ENCODE results near the gene ABCC12. TPM values are rescaled to one million over a fixed set of nuclear protein-coding genes. Genes with fewer than 3 reads are reported as not detected.

Gene ABCC12
- total and polyA plus RNA-seq, 10 of the 15 experiments (the other 5 are each of a cell fraction or from before 2014, with no cell fraction given): 0.02 to 0.03 (median 0.03) TPM; not detected in 6

DNA sequence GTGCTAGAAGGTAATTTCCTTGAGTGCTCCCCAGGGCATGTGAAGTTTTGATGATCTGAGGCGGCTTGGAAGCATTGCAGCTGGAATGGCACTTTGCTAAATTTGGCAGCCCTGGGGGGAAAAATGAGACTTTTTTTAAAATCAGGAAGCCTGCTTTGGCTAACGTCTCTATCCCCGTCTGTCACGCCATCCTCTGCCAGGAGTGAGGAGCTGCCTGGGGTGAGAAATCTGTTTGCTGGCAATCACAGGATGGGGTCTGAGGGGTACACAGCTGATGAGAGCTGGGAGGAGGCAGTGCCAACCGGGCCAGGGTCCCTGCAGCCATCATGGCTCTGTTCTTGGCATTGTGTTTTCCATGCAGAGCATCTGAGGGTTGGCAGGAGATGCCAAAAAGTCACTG is 2.0 kb downstream of the ABCC12 start:
- ChIA-PET CTCF (interaction anchor here (0.8 to 0.9 kb wide), 2 partner anchors 98 to 1012 kb away, joined by 3 read pairs; no protein-coding TSS in a partner anchor), POLR2A (no interaction called here), SMC1A (ENCODE audit: uncharacterized antibody, unreplicated experiment) (no interaction called here), RAD21 (ENCODE audit: unreplicated experiment) (no interaction called here)
- BruUV-seq (replicated peaks): no TSS peak
- no peak for DNase-seq (ENCODE audit: low read depth, low spot score)
- Histone ChIP-seq H3K4me2 (ENCODE audit: control insufficient read depth, insufficient read depth) (no peak overlapping the region), H3K9me3 (replicated peaks; ENCODE audit: control insufficient read depth, insufficient read depth, low read length) (no peaks in the 10 kb centered on the region), H2AFZ (ENCODE audit: control insufficient read depth, low read depth, low read length) (no peak overlapping the region), H3K9ac (ENCODE audit: control insufficient read depth, insufficient read depth, low read length) (no peak overlapping the region), H3K4me3 (no peak overlapping the region), H3K4me1 (ENCODE audit: control insufficient read depth, insufficient read depth, low read length) (peaks cover 4% of the 10 kb centered on the region; the same call in 1 of the 2 replicates), H3K27me3 (replicated peaks in 1 of 2; ENCODE audit: control insufficient read depth in 2 of 2, insufficient read depth in 2 of 2, low read length in 1 of 2) (no peaks in the 10 kb centered on the region; a peak in 1 of 4 replicates), H3K79me2 (ENCODE audit: control insufficient read depth, insufficient read depth, low read length) (no peaks in the 10 kb centered on the region), H3K36me3 (ENCODE audit: control insufficient read depth in 2 of 2, insufficient read depth in 2 of 2, low read length in 1 of 2) (no peaks in the 10 kb centered on the region), H4K20me1 (ENCODE audit: control insufficient read depth, insufficient read depth) (no peaks in the 10 kb centered on the region), H3K27ac (ENCODE audit: control insufficient read depth, insufficient read depth) (no peak overlapping the region)
- FAIRE-seq: no peak
- no peak for ATAC-seq
- 53% methylated on average over 5 of the region's 5 CpGs for WGBS (ENCODE audit: insufficient coverage, insufficient replicate concordance, low lambda C conversion rate, missing lambda C conversion rate)
- in situ Hi-C loops (cut with MboI): no loop called here
- intact Hi-C loops (cut with micrococcal nuclease; ENCODE audit: unreplicated experiment): no loop called here
- TF ChIP-seq, protein P1, sequence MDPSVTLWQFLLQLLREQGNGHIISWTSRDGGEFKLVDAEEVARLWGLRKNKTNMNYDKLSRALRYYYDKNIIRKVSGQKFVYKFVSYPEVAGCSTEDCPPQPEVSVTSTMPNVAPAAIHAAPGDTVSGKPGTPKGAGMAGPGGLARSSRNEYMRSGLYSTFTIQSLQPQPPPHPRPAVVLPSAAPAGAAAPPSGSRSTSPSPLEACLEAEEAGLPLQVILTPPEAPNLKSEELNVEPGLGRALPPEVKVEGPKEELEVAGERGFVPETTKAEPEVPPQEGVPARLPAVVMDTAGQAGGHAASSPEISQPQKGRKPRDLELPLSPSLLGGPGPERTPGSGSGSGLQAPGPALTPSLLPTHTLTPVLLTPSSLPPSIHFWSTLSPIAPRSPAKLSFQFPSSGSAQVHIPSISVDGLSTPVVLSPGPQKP (IDR thresholded peaks at IDR 0.05; ENCODE audit: low read depth, low read length): no peak
- TF ChIP-seq, protein P2, sequence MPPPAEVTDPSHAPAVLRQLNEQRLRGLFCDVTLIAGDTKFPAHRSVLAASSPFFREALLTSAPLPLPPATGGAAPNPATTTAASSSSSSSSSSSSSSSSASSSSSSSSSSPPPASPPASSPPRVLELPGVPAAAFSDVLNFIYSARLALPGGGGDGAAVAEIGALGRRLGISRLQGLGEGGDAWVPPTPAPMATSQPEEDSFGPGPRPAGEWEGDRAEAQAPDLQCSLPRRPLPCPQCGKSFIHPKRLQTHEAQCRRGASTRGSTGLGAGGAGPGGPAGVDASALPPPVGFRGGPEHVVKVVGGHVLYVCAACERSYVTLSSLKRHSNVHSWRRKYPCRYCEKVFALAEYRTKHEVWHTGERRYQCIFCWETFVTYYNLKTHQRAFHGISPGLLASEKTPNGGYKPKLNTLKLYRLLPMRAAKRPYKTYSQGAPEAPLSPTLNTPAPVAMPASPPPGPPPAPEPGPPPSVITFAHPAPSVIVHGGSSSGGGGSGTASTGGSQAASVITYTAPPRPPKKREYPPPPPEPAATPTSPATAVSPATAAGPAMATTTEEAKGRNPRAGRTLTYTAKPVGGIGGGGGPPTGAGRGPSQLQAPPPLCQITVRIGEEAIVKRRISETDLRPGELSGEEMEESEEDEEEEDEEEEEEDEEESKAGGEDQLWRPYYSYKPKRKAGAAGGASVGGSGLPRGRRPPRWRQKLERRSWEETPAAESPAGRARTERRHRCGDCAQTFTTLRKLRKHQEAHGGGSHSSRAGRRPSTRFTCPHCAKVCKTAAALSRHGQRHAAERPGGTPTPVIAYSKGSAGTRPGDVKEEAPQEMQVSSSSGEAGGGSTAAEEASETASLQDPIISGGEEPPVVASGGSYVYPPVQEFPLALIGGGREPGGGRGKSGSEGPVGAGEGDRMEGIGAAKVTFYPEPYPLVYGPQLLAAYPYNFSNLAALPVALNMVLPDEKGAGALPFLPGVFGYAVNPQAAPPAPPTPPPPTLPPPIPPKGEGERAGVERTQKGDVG (CRISPR knock-in tag; IDR thresholded peaks at IDR 0.05): no peak
- TF ChIP-seq STAT1 (conservative IDR thresholded peaks at IDR 0.05): no peak
- no peak for TF ChIP-seq SMC3 (IDR thresholded peaks at IDR 0.05; ENCODE audit: borderline replicate concordance, low read length)
- TF ChIP-seq PAX8 (IDR thresholded peaks at IDR 0.05): no peak
- no peak for TF ChIP-seq FOXK2 (IDR thresholded peaks at IDR 0.05)
- no peak for TF ChIP-seq HDAC6 (IDR thresholded peaks at IDR 0.05; ENCODE audit: unreplicated experiment)
- no peak for TF ChIP-seq MEF2A (IDR thresholded peaks at IDR 0.05; ENCODE audit: insufficient read depth, low read depth, low read length)
- TF ChIP-seq, protein P3, sequence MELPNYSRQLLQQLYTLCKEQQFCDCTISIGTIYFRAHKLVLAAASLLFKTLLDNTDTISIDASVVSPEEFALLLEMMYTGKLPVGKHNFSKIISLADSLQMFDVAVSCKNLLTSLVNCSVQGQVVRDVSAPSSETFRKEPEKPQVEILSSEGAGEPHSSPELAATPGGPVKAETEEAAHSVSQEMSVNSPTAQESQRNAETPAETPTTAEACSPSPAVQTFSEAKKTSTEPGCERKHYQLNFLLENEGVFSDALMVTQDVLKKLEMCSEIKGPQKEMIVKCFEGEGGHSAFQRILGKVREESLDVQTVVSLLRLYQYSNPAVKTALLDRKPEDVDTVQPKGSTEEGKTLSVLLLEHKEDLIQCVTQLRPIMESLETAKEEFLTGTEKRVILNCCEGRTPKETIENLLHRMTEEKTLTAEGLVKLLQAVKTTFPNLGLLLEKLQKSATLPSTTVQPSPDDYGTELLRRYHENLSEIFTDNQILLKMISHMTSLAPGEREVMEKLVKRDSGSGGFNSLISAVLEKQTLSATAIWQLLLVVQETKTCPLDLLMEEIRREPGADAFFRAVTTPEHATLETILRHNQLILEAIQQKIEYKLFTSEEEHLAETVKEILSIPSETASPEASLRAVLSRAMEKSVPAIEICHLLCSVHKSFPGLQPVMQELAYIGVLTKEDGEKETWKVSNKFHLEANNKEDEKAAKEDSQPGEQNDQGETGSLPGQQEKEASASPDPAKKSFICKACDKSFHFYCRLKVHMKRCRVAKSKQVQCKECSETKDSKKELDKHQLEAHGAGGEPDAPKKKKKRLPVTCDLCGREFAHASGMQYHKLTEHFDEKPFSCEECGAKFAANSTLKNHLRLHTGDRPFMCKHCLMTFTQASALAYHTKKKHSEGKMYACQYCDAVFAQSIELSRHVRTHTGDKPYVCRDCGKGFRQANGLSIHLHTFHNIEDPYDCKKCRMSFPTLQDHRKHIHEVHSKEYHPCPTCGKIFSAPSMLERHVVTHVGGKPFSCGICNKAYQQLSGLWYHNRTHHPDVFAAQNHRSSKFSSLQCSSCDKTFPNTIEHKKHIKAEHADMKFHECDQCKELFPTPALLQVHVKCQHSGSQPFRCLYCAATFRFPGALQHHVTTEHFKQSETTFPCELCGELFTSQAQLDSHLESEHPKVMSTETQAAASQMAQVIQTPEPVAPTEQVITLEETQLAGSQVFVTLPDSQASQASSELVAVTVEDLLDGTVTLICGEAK (IDR thresholded peaks at IDR 0.05; ENCODE audit: borderline replicate concordance): no peak
- TF ChIP-seq PML (IDR thresholded peaks at IDR 0.05; ENCODE audit: low read length): no peak
- TF ChIP-seq FOS (IDR thresholded peaks at IDR 0.05; ENCODE audit: borderline replicate concordance, extremely low read depth, insufficient read length): no peak
- TF ChIP-seq CREB1 (IDR thresholded peaks at IDR 0.05; ENCODE audit: low read depth): no peak
- no peak for TF ChIP-seq GABPA (IDR thresholded peaks at IDR 0.05; ENCODE audit: low read depth)
- TF ChIP-seq DPF2 (IDR thresholded peaks at IDR 0.05): no peak
- TF ChIP-seq POU2F2 (IDR thresholded peaks at IDR 0.05; ENCODE audit: borderline replicate concordance, low read depth, low read length): no peak
- no peak for TF ChIP-seq RCOR1 (conservative IDR thresholded peaks at IDR 0.05; ENCODE audit: low read depth, low read length)

Data from GM12878 (cell line).